ENCODE results near the gene JAK1. TPM values are rescaled to one million over a fixed set of nuclear protein-coding genes. Genes with fewer than 3 reads are reported as not detected.
A peak's percentile ranks its signal among the peaks of the same experiment; 100 is the strongest.

Gene JAK1
- total and polyA plus RNA-seq, 2 experiments from 2014 or later, result 8.0 to 19.5 TPM

- Histone ChIP-seq H3K36me3 (ENCODE audit: insufficient read depth) (no peaks in the 10 kb centered on the region), H3K27ac (ENCODE audit: low read depth) (no peak overlapping the region), H3K4me3 (no peak overlapping the region), H3K4me2 (no peak overlapping the region), H3K9me2 (ENCODE audit: insufficient read depth) (0 out of 2 replicates have a peak, but pooled peaks cover 2% of the 10 kb centered on the region), H3K79me2 (replicated peaks; ENCODE audit: insufficient read depth) (peaks cover 2% of the 10 kb centered on the region; the same call in 1 of the 2 replicates), H2AFZ (no peak overlapping the region), H3K27me3 (ENCODE audit: insufficient read depth) (no peaks in the 10 kb centered on the region), H3F3A (replicated peaks; ENCODE audit: low read depth) (no peaks in the 10 kb centered on the region), H4K20me1 (replicated peaks; ENCODE audit: insufficient read depth) (no peaks in the 10 kb centered on the region), H3K4me1 (ENCODE audit: insufficient read depth) (no peaks in the 10 kb centered on the region)
- Mint-ChIP-seq H3K27ac (peak overlapping the region; percentile 3; the same call in 1 of the 2 replicates), H3K4me3 (no peak overlapping the region), H3K9me3 (no peaks in the 10 kb centered on the region), H3K36me3 (ENCODE audit: low read depth) (no peaks in the 10 kb centered on the region), H3K4me1 (peaks cover 7% of the 10 kb centered on the region; the same call in 2 of the 3 replicates), H3K27me3 (ENCODE audit: insufficient read depth, low read depth, poor library complexity) (no peaks in the 10 kb centered on the region)
- ATAC-seq (peak; percentile 68), DNase-seq (ENCODE audit: low spot score) (no peak)
- TF ChIP-seq, protein P1, sequence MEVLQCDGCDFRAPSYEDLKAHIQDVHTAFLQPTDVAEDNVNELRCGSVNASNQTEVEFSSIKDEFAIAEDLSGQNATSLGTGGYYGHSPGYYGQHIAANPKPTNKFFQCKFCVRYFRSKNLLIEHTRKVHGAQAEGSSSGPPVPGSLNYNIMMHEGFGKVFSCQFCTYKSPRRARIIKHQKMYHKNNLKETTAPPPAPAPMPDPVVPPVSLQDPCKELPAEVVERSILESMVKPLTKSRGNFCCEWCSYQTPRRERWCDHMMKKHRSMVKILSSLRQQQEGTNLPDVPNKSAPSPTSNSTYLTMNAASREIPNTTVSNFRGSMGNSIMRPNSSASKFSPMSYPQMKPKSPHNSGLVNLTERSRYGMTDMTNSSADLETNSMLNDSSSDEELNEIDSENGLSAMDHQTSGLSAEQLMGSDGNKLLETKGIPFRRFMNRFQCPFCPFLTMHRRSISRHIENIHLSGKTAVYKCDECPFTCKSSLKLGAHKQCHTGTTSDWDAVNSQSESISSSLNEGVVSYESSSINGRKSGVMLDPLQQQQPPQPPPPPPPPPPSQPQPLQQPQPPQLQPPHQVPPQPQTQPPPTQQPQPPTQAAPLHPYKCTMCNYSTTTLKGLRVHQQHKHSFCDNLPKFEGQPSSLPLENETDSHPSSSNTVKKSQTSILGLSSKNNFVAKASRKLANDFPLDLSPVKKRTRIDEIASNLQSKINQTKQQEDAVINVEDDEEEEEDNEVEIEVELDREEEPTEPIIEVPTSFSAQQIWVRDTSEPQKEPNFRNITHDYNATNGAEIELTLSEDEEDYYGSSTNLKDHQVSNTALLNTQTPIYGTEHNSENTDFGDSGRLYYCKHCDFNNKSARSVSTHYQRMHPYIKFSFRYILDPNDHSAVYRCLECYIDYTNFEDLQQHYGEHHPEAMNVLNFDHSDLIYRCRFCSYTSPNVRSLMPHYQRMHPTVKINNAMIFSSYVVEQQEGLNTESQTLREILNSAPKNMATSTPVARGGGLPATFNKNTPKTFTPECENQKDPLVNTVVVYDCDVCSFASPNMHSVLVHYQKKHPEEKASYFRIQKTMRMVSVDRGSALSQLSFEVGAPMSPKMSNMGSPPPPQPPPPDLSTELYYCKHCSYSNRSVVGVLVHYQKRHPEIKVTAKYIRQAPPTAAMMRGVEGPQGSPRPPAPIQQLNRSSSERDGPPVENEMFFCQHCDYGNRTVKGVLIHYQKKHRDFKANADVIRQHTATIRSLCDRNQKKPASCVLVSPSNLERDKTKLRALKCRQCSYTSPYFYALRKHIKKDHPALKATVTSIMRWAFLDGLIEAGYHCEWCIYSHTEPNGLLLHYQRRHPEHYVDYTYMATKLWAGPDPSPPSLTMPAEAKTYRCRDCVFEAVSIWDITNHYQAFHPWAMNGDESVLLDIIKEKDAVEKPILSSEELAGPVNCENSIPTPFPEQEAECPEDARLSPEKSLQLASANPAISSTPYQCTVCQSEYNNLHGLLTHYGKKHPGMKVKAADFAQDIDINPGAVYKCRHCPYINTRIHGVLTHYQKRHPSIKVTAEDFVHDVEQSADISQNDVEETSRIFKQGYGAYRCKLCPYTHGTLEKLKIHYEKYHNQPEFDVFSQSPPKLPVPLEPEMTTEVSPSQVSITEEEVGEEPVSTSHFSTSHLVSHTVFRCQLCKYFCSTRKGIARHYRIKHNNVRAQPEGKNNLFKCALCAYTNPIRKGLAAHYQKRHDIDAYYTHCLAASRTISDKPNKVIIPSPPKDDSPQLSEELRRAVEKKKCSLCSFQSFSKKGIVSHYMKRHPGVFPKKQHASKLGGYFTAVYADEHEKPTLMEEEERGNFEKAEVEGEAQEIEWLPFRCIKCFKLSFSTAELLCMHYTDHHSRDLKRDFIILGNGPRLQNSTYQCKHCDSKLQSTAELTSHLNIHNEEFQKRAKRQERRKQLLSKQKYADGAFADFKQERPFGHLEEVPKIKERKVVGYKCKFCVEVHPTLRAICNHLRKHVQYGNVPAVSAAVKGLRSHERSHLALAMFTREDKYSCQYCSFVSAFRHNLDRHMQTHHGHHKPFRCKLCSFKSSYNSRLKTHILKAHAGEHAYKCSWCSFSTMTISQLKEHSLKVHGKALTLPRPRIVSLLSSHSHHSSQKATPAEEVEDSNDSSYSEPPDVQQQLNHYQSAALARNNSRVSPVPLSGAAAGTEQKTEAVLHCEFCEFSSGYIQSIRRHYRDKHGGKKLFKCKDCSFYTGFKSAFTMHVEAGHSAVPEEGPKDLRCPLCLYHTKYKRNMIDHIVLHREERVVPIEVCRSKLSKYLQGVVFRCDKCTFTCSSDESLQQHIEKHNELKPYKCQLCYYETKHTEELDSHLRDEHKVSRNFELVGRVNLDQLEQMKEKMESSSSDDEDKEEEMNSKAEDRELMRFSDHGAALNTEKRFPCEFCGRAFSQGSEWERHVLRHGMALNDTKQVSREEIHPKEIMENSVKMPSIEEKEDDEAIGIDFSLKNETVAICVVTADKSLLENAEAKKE (CRISPR knock-in tag; IDR thresholded peaks at IDR 0.05), result no peak
- TF ChIP-seq STAT1 (IDR thresholded peaks at IDR 0.05; ENCODE audit: unreplicated experiment) (no peak), EZH2 (IDR thresholded peaks at IDR 0.05; ENCODE audit: low read depth, unreplicated experiment) (no peak), POLR2AphosphoS5 (IDR thresholded peaks at IDR 0.05; ENCODE audit: low read depth) (no peak), REST (IDR thresholded peaks at IDR 0.05; ENCODE audit: unreplicated experiment) (no peak), CREB1 (CRISPR knock-in tag; IDR thresholded peaks at IDR 0.05; ENCODE audit: low read depth) (no peak), ETS1 (IDR thresholded peaks at IDR 0.05) (no peak), CTCF (conservative IDR thresholded peaks at IDR 0.05; ENCODE audit: low read depth in 2 of 2) (no peak), ZNF331 (CRISPR knock-in tag; IDR thresholded peaks at IDR 0.05; ENCODE audit: low read depth) (no peak), JUNB (IDR thresholded peaks at IDR 0.05; ENCODE audit: unreplicated experiment) (no peak), NANOG (IDR thresholded peaks at IDR 0.05; ENCODE audit: borderline replicate concordance) (no peak), EZH2phosphoT487 (IDR thresholded peaks at IDR 0.05; ENCODE audit: unreplicated experiment) (no peak)
These were observed 24.8 kb downstream of the JAK1 start for GRCh38 chr1:64941461-64942117.

Data from GM23338 (cell line).